ENCODE measurements around the gene TENM3.

- no peak for TF ChIP-seq TCF12 (IDR thresholded peaks at IDR 0.05)
- TF ChIP-seq ZBTB33 (IDR thresholded peaks at IDR 0.05; ENCODE audit: borderline replicate concordance, low read depth), result no peak
- TF ChIP-seq SIN3A (IDR thresholded peaks at IDR 0.05; ENCODE audit: borderline replicate concordance, low read depth, low read length), result no peak
- TF ChIP-seq PBX3 (IDR thresholded peaks at IDR 0.05), result no peak
- no peak for TF ChIP-seq GABPA (IDR thresholded peaks at IDR 0.05; ENCODE audit: low read depth)
- no peak for TF ChIP-seq CTCF (IDR thresholded peaks at IDR 0.05)
- TF ChIP-seq RFX5 (IDR thresholded peaks at IDR 0.05; ENCODE audit: low read length), result no peak
- TF ChIP-seq TEAD4 (IDR thresholded peaks at IDR 0.05; ENCODE audit: borderline replicate concordance, insufficient read depth), result no peak
- no peak for TF ChIP-seq RAD21 (IDR thresholded peaks at IDR 0.05; ENCODE audit: low read length)
- no peak for TF ChIP-seq JUND (IDR thresholded peaks at IDR 0.05)
- no peak for TF ChIP-seq YY1 (IDR thresholded peaks at IDR 0.05; ENCODE audit: low read depth)
These were observed 60.6 kb downstream of the TENM3 start for GRCh38 chr4:182303847-182304246.
